EL (cell line): ENCODE measurements around the gene PID1.
"Not testable (repeated sequence)": the region's sequence is repeated elsewhere in the genome, so short reads cannot be mapped to it uniquely, and the experiment has no call there.

ENCODE experiments used
- DNase-seq: peaks from one replicate; pipeline ENCODE4 v3.0.0-alpha.2; 2016

The PID1 gene

GRCh38 chr2:229206548-229206947 lies 64.5 kb downstream of the PID1 start:
- no peak for DNase-seq

DNA sequence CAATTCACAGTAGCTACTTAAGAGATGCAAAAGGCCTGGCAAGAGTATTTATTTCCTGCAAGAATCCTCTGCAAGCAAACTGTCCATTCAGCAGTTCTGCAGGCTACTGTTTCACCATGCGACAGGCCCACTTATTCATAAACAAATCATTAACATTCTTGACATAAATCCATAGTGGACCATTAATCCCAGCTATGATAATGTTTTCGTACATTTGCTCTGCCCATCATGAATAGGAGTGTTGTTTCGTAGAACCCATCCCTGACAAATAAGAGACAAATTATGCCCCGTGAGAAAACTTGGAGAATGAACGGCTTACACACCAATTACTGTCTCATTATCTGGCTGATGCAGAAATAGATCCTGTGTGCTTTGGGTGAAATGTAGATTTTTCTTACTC lies 65.4 kb downstream of the PID1 start:
- no peak for DNase-seq

- DNase-seq, result no peak
These were observed 68.4 kb downstream of the PID1 start for GRCh38 chr2:229202646-229203045.

- no peak for DNase-seq
These were observed 69.6 kb downstream of the PID1 start for GRCh38 chr2:229201521-229201920.

DNA sequence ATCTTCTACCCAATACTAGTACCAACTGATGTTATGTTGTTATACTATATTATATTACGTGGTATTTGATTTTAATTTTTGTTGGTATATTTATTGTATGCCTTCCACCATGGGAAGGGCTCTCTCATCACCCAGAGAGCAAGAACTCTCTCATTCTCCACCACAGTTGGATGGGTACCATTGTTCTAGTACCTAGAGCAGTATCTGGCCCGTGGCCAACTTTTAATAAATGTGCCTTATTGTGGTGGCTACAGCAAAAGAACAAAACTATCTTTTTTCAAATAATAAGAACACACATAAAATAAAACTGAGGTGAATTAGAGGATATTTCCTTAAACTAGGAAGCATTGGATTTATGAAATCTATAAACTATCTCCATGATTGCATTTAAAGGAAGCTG lies 71.8 kb downstream of the PID1 start:
- no peak for DNase-seq

DNA sequence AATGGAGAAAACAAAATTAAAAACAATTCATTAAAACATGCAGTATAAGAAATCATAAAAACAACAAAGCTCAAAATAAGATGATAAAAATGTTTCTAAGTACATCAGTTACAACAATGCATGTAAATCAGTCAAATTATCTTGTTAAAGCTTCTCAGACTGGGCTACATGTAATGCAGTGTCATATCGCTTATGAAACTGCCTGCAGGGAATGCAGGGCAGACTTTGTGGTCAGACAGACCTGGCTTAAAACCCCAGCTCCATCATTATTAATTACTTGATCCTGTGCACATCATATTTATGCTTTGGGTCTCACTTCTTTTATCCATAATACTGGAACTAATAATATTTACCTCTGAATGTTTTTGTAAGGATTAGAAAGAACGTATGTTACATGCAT lies 74.6 kb downstream of the PID1 start:
- no peak for DNase-seq

GRCh38 chr2:229195346-229195947 lies 75.6 kb downstream of the PID1 start:
- no peak for DNase-seq

DNA sequence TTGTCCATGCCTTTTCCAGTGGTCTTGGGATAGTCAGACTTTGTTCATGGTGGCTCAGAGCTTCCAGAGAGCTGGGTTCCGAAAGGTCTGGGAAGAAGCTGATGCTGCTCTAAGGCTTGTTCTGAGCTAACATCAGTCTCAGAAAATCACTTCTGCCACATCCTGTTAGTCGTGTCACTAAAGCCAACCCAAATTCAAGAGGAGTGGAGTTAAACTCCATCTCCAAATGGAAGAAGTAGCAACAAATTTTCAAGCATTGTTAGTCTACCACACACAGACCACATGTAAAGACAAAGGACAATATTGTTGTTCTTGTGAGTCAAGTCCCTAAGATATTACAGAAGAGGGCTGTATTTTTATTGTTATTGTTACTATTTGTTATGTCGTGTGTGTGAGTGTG lies 77.8 kb downstream of the PID1 start:
- DNase-seq, result no peak

DNA sequence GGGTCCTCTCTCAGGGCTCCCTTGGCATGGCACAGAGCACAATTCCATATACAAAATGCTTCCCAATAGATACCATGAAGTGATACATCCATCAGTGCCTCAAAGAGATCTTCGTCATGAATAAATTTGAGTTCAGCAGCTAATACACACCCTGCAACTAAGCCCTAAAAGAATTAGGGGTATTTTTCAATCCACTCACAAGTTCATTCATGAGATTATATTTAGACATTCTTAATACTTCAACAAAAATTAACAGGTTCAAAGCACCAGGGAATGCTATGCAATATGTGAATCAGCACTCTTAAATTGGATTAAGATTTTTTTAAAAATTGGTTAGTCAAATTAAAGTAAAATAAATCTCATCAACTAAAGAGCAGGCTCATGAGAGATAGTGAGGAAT lies 79.7 kb downstream of the PID1 start:
- no peak for DNase-seq

- DNase-seq, result not testable (repeated sequence)
These were observed 84.0 kb downstream of the PID1 start for GRCh38 chr2:229187123-229187522.

GRCh38 chr2:229181641-229182040 lies 89.4 kb downstream of the PID1 start:
- DNase-seq, result no peak

GRCh38 chr2:229180658-229181057 lies 90.4 kb downstream of the PID1 start:
- DNase-seq, result no peak

DNA sequence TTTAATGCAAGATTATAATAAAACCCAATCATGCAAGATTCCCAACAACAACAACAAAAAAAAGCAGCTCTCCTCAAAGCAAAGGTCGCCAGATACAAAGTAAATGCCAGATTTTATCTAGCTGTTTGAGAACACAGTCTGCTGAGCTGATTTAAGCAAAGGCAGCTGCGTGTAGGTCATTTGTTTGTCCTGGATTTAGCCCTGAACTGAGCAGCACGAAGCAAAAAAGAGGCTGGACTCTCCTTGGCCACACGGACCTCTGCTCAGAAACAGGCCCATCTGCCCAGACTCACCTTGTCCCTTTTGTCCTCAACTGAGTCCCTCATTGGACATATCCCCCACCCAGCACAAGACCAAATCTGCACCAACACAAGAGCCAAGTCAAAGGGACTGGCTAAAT lies 91.5 kb downstream of the PID1 start:
- DNase-seq, result no peak

DNA sequence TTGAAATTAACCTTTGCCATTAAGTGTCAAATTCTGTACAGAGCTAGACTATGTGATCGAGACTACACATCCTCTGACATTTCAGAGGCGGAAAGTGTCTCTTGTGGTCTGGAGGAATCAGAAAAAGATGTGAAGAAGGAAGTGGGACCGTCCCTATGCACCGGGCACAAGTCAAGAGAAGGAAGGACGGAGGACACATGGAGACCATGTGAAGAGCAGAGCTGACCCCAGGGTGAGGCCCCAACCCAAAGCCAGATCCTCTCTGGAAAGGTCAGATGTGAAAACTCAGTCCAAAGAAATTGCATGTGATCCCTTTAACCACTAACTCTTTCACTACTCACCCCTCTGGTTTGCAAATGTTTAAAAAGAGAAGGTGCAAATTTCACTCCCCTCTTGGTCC lies 92.4 kb downstream of the PID1 start:
- no peak for DNase-seq

DNA sequence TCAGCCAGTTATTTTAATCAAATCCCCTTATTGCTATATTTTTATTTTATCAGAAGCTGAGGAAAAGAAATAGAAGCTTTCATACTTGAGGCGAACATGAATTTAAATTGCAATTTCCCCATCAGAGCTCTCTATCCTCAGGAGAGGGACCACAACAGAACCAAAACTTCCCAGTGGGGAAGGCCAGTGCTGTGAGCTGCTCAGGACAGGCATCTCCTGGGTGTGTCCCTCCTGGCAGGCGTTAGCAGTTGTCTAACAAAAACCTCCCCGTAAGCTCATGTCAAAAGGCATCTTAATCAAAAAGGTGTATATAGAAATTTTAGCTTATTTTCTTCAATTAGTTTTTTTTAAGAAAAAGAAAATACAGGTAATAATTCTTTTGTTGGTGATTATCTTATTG lies 93.0 kb downstream of the PID1 start:
- no peak for DNase-seq

DNA sequence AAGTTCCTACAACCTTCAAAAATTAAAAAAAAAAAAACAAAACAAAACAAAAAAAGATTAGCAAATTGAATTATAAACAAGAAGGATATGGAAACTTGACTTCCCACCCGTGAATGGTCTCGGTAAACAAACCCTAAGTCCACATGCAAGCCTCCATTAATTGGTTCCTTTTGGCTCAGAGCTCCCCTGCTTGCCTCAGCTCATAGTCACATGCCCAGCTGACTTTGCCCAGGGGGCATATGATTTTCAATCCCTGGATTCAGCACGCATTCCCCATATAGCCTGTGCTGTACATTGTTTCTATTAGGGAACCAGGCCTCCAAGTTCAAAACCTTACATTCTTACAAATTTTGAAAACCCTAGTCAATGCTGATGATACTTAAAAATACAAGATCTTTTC lies 95.0 kb downstream of the PID1 start:
- DNase-seq, result no peak

- DNase-seq, result no peak
These were observed 95.6 kb downstream of the PID1 start for GRCh38 chr2:229175497-229175863.

GRCh38 chr2:229174794-229175496 lies 96.1 kb downstream of the PID1 start:
- DNase-seq, result peak; percentile 33

GRCh38 chr2:229173825-229174359 lies 97.2 kb downstream of the PID1 start:
- DNase-seq, result no peak

- no peak for DNase-seq
These were observed 100.2 kb downstream of the PID1 start for GRCh38 chr2:229170916-229171315.

- DNase-seq, result no peak
These were observed 100.9 kb downstream of the PID1 start for GRCh38 chr2:229170171-229170570.

DNA sequence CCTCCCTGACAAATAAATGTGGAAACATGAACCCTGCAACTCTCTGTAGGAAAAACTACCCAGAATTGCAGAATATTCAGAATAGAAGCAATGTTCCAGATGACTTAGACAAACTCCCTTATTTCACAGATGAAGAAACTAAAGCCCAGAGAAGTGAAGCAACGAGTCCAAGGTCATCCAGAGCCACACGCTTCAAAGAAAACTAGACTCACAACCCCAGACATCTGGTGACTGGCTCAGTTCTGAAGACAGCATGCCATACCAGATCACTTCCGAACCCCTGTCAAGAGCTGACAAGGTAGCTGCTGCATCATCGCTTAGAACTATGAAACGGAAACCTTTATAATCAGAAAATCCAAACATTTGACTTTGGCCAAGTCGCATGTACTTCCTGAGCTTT lies 101.3 kb downstream of the PID1 start:
- no peak for DNase-seq

GRCh38 chr2:229164545-229165249 lies 106.4 kb downstream of the PID1 start:
- DNase-seq, result peak; percentile 11

GRCh38 chr2:229163893-229164292 lies 107.2 kb downstream of the PID1 start:
- DNase-seq, result no peak
